RPMI7951 (cell line): ENCODE data around the gene ATP5ME. TPM values are rescaled to one million over a fixed set of nuclear protein-coding genes. Genes with fewer than 3 reads are reported as not detected.
"Not testable (repeated sequence)": the region's sequence is repeated elsewhere in the genome, so short reads cannot be mapped to it uniquely, and the experiment has no call there.

ENCODE experiments used
- DNase-seq: peaks from one replicate; pipeline ENCODE4 v3.0.0-alpha.2; 2012; ENCODE audit warnings: low read depth
- total RNA-seq: library from RNA; depleted of rRNA; stranded (reverse); fragments of >200 nt; shearing (Covaris generic); gene quantifications from 2 replicates; pipeline ENCODE4 v1.2.3, GENCODE V29; 2014

ATP5ME gene
- total RNA-seq, 1 experiment from 2014 or later: 228 TPM

DNA sequence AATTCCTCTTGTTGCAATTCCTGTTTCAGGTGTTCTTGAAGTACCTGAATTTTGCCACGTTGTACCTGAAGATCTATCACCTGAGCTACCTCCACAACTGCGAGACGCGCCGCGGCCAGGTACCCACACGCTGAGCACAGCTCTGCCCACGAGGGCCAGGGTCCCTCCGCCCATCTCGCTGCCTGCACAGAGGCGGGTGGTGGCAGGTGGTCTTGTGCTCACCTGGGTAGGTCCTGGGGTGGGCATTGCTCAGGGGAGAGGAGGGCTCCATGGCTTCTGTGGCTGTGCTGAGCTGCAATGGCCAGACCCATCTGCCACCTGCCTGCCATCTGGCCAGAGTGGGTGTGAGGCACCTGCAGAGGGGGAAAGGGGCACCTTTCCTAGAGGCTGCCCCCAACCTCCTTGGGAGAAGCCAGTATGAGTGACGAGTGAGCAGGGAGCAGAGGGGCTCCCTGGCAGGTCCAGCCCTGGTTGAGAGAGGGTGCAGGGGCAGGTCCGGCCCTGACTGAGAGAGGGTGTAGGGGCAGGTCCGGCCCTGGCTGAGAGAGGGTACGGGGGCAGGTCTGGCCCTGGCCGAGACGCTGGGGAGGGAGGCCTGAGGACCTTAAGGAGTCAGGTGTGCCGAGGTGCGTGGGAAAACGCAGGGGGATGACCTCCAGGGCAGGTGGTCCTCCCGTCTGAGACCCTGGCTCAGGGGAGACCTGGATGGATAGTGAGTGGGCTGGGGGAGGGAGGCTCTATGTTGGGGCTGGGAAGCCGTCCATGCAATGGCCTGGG, 38.0 kb downstream of the ATP5ME start:
- DNase-seq: no peak

DNA sequence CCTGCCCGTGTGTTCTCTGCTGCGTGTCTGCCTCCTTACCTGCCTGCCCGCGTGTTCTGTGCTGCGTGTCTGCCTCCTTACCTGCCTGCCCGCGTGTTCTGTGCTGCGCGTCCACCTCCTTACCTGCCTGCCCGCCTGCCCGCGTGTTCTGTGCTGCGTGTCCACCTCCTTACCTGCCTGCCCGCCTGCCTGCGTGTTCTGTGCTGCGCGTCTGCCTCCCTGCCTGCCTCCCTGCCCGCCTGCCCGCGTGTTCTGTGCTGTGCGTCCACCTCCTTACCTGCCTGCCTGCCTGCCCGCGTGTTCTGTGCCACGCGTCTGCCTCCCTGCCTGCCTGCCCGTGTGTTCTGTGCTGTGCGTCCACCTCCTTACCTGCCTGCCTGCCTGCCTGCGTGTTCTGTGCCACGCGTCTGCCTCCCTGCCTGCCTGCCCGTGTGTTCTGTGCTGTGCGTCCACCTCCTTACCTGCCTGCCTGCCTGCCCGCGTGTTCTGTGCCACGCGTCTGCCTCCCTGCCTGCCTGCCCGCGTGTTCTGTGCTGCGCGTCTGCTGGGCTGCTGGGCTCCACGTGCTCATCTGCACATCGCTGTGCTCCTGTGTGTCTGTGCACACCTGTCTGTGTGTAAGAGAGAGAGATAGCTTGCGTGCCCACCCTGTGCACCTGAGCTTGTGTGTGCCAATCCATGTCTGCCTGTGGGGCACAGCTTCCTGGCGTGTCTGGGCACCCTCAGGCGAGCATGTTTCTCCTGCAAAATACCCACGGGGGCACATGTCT, 38.8 kb downstream of the ATP5ME start:
- not testable (repeated sequence) for DNase-seq

DNA sequence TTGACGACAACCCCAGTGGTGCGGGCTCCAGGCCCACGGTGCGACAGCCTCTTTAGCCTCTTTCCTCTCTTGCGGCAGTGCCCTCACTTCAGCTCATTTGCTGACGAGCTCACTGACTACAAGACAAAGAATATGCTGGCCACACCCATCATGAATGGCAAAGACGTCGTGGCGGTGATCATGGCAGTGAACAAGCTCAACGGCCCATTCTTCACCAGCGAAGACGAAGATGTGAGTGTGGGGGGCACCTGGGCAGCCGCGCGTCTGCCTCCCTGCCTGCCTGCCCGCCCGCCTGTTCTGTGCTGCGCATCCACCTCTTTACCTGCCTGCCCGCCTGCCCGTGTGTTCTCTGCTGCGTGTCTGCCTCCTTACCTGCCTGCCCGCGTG, 39.5 kb downstream of the ATP5ME start:
- DNase-seq: no peak

DNA sequence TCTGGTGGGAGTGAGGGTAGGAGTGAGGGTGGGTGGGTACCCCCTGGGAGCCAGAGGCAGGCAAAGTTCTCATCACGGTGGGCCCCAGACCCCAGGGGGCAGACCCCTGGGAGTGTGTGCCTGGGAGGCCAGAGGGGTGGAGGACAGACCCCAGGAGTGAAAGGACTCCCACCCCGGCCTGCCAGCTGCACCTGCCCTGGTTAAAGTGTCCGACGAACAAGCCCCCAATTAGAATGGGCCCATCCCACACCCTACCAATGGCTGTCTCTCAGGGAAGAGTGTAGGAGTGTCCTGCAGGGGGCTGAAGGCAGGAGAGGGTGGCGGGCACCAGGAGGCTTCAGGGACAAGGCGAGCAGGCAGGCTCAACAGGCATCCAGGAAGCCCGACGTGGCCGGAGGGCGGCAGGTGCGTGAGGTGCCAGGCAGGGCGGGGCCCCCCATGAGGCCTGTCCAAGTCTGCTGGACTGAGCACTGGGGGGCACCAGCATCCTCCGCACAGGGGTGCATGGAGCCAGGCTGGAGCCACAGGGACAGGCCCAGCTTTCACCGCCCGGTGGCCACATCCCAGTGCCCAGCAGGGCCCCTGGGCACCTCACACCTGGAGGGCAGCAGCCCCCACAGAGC, 40.0 kb downstream of the ATP5ME start:
- no peak for DNase-seq

DNA sequence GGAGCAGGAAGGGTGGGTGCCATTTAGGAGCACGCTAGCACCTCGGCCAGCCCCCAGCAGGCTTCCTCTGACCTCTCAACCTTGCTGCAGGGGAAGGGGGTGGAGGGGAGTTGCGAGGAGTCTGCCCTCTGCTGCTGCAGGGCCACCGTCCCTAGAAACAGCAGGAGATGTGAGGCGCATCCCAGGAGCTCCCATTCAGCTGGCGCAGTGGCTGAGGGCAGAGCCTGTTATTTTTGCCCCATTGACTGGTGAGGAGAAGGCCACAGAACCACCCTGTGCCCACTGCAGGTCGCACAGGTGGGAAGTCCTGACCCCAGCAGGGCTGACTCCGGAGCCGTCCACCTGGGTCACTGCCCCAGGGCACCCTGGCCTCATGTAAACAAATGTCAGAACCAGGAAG, 40.7 kb downstream of the ATP5ME start:
- DNase-seq: no peak

DNA sequence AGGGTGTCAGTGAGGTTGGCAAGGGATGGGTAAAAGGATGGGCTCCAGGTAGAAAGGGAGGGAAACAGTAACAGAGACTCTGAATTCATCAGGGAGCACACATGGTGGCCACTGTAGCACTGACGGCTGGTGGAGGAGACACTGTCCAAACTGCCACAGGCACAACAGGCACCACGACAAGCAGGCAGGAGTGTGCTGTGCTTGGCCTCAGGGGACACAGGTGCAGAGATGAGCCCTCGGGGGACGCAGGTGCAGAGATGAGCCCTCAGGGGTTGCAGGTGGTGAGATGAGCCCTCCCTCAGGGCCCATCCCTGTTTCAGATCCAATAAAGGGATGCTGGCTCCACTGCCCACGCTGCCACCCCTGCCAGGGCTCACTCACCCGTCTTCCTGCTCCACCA, 41.1 kb downstream of the ATP5ME start:
- DNase-seq: no peak

DNA sequence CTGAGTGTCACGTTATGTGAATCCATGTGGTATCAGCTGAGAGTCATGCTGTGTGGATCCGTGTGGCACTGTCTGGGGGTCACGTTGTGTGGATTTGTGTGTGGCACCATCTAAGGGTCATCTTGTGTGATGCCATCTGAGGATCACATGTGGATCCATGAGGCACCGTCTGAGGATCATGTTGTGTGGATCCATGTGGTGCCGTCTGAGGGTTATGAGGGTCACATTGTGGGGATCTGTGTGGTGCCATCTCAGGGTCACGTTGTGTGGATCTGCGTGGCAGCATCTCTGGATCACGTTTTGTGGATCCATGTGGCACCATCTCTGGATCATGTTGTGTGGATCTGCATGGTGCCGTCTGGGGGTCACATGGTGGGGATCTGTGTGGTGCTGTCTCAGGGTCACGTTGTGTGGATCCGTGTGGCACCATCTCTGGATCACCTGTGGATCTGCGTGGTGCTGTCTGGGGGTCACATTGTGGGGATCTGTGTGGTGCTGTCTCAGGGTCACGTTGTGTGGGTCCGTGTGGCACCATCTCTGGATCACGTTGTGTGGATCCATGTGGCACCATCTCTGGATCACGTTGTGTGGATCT, 41.8 kb downstream of the ATP5ME start:
- DNase-seq: no peak

DNA sequence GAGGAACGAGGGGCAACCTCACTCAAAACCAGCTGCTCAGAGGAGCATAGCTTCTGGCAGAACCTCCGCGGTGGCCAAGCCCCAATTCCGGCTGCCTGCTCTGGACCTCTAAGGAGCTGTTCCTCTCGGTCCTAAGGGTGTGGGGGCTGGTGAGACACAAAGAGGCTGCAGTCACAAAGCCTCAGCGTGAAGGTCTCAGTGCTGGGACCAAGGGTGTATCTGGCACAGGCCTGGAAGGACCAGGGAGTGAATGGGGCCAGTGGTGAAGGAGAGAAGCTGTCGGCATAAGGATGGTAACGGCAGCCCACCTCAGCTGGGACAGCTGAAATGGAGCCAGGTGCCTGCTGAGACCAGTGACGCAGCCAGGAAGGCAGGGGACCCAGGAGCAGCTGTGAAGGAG, 43.4 kb downstream of the ATP5ME start:
- DNase-seq: no peak

DNA sequence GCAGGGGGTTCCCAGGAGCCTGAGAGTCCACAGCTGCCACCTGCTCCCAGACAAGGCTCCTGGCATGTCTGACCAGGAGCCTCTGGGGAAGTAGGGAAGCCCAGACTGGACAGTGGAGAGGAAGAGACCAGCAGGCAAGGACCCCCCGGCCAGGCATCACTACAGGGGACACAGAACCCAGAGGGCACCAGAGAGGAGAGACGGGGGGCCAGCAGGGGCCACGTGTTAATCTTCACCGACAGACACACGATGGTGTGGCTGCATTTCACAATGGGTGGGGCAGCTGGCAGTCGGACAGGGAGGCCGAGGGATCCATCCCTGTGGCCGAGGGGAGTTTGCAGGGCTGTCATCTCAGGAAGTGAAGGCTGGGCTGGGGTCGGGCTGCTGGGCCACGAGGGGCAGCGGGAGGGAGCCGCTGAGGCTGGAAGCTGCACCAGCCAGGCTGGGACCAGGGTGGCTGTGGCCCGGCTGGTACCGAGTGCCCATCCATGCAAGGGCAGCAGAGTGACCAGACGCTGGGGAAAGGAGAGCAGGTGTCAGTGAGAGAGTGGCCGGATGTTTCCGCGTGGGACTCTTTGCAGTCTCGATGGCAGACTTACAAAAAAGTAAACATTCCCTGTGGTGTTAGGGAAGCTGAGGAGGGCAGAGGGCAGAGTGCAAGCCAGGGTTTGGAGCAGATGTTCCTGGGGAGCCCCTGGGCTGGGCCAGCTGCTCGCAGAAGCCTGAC, 44.0 kb downstream of the ATP5ME start:
- DNase-seq: no peak

DNA sequence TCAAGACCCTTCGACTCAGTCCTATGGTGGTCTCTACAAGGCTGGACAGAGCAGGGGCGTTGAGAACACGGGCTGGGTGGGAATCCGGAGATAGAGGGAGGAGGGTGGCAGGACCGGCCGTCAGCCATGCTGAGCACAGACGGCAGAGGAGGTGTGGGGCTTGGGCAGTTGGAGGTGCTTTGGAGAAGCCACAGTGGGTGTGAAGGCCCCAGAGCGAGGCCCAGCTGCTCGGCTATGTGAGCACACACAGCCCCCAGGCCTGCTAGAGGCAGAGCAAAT, 44.5 kb downstream of the ATP5ME start:
- DNase-seq: no peak

DNA sequence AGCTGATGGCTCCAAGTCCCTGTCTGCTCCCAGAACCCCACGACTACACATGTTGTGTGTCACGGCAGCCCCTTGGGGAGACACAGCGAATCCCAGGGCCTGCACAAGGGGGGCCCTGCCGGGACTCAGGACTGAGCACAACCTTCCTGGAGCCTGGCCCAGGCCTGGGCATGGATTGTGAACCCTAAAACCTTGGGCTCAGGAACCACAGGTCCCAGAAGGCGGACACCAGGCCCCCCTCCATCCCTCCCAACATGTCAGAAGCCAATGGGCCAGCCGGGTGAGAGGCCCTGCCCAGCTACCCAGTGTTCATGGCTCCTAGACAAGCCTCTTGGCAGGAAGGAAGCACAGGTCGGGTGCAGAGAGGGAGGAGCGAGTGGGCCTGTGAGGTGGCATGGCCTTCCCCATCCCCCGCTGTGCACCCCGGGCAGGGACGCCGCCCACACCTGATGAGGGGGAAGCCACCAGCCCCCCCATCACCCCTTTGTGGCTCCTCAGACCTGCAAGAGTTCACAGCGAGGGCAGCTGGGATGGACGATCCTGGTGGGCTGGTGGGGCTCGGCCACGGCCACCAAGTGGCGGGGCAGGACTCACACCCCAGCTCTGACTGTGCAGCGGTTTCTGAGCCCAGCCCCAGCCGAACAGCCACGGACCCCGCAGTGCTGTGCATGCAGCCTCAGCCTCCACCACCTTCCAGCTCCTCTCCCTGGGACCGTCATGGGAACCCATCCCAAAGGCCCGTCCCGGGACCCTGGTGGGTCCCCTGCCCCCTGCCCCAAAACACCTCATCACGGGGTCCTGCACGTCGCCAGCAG, 45.0 kb downstream of the ATP5ME start:
- no peak for DNase-seq

DNA sequence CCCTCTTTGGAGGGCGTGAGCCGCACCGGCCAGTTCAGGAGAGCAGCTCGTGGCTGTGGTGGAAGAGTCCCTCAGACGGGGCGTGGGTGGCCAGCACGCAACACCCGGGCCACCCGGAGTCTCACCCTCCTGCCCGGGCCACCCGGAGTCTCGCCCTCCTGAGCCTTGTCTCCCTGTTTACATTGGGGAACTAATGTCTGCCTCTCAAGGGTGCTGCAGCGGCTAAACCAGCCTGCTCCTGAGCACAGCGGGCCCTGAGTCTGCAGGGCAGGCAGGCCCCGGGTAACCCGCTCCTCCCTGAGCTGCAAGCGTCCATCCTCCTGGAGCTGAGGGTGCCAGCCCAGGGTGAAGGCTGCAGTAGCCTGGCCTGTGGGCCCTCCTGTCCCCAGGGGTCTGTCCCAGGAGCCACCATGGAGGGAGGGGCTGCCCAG, 45.8 kb downstream of the ATP5ME start:
- DNase-seq: no peak

DNA sequence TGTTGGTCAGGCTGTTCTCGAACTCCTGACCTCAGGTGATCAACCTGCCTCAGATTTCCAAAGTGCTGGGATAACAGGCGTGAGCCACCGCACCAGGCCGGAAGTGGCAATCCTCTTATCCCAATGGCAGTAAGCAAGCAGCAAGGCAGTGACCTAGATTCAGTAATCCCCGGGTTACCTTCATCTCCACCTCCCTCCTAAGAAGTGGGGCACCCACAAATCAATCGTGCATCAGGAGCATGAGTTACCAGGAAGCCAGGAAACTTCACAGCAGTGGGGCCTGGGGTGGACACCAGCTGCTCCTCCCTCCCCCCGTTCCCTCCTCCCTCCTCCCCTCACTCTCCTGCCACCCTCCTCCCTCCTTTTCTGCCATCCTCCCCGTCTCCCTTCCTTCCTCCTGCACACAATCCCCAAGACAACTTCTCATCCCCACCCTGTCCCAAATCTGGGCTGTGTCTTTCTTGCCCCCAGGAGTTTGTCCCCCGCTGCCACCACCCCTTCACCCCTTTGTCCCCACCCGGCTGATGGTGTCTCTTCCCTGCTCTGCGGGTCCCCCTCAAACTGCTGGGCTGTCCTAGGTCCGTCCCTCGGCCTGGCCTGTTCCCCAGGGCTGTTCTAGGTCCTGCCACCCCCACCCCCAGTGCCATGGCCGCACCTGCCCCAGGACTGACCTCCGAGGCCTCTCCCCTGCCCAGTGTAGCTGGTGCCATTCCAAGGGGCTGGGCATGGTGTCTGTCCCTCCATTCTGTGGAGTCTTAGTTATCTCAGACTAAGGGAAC, 46.5 kb downstream of the ATP5ME start:
- DNase-seq: no peak

DNA sequence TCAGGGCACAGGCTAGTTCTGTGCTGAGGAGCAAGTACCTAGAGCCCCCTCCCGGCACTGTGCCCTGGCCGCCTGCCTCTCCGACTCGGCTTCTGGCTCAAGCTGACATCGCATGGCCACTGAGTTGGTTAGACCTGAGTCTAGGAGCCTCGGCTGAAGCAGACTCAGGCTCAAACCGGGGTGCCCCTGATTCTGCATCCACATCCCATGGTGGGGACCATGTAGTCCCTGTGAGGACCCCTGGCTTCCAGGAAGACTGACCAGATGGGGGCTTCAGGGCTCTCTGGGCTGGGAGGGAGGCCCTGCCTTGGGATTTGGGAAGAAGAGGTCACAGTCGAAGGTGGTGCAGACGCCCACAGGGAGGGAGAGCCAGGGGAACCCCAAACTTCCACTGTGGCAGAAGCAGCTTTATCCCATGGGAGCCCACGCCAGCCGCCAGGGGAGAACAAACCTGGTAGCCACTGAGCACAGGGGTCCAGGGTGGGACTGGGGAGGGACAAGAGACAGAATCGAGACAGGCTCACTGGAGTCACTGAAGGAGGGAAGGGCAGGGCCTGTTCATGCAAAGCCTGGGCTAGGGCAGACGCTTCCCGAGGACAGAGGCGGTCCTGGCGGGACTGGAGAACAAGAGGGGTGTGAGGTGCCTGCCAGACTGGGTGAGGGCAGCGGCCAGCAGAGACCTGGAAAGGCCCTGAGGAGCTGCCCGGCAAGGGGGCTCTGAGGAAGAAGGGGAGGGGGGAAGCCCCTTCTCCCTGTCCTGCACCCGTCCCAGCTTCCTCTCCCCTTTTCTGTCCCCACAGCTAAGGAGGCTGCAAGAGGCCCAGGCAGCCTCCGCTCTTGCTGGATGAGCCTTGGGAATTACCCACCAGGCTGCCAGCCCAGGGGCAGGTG, 47.6 kb downstream of the ATP5ME start:
- DNase-seq: no peak

DNA sequence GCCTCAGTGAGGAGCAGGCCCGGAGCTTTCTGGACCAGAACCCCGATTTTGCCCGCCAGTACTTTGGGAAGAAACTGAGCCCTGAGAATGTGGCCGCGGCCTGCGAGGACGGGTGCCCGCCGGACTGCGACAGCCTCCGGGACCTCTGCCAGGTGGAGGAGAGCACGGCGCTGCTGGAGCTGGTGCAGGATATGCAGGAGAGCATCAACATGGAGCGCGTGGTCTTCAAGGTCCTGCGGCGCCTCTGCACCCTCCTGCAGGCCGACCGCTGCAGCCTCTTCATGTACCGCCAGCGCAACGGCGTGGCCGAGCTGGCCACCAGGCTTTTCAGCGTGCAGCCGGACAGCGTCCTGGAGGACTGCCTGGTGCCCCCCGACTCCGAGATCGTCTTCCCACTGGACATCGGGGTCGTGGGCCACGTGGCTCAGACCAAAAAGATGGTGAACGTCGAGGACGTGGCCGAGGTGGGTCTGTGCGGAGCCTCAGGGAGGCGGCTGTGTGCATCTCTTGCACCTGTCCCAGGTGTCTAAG, 48.4 kb downstream of the ATP5ME start:
- DNase-seq: no peak

DNA sequence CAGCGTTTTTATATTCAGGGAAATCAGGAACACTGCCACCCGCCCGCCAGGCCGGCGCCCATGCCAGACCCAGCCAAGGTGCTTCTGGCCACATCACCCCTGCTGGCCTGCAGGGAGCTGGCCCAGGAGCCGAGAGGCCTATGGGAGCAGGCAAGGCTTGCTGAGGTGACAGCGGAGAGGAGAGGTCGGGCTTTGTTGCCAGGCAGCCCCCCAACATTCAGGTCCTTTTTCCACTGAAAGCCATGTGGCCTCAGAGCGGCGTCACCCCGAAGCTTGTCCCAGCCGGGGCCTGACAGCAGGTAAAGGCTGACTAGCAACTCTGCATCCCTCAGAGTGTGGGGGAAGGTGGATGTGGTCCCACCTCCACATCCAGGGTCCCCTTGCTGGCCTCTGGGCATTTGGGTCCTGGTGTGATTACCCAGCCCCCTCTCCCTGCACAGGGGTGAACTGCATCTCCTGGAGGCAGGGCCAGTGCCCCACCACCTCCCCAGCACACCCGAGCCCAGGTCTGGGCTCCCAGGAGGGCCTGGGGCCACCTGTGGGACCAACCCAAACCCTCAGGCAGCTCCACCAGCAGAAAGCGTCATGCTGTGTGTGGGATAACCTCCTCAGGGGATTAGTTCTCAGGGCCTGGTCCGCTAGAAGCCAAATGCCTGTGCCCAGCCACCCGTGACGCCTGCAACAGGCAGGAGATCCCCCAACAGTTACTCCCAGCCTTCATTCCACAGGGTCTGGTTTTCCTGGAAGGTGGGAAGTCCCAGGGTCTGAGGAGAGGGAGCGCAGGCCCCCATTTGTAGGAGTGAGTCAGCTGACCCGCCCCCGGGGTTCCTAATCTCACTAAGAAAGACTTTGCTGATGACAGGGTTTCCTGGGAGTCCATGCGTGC, 49.1 kb downstream of the ATP5ME start, which contains the start of gene PDE6B:
TSS of gene PDE6B (plus strand) at position 869 of the 886 bp plus-strand sequence. CDS start 54 bp downstream, outside the sequence.
- no peak for DNase-seq

DNA sequence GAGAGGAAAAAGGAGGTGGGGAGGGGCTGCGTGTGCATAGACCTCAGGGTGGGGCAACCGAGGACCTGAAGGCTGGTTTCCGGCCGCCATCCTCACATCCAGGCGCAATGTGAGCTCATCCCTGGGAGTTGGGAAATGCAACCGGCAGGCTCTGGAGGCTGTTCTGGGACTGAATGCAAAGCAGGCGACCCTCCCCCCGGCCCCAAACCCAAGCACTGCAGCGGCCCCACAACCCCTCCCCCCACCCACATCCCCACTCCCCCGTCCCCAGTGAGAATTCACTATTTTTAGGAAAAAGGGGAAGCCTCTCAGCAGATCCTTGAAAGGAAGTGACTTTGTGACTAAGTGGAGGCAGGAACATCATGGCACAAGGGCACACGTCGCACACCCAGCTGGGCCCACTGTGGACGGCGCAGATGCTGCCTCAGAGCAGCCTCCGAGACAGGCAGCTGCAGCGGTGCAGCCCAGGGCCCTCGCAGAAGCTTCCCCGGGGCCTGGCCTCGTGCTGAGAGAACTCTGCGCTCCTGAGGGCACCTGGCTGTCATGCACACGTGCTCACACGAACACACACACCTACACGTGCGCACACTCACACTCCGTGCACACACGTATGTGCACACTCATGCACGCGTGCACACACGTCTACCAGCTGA, 50.0 kb downstream of the ATP5ME start:
- no peak for DNase-seq
